ENCODE results near the gene TOP1.
A peak's percentile ranks its signal among the peaks of the same experiment; 100 is the strongest.

The TOP1 gene

GRCh38 chr20:41072915-41073314, 44.3 kb downstream of the TOP1 start:
- peaks cover 0 to 87% (median 53%) of the 10 kb centered on the region in 4 donors for H3K4me1 ChIP-seq
- peak overlapping the region; percentile 47 to 58 for H3K27ac ChIP-seq
- DNase-seq, result no peak
- no peak overlapping the region for H3K4me3 ChIP-seq
- H3K9me3 ChIP-seq, result no peaks in the 10 kb centered on the region
- TF ChIP-seq CTCF (IDR thresholded peaks at IDR 0.05), result no peak
- intact Hi-C loops (cut with DNase I; ENCODE audit: low total_unique reads), result no loop called here
- no peaks in the 10 kb centered on the region for H3K27me3 ChIP-seq
- H3K36me3 ChIP-seq, result no peaks in the 10 kb centered on the region

GRCh38 chr20:41074441-41074840, 45.8 kb downstream of the TOP1 start:
- intact Hi-C loops (cut with DNase I; ENCODE audit: low total_unique reads), result no loop called here
- Histone ChIP-seq H3K4me1 (peaks cover 0 to 87% (median 52%) of the 10 kb centered on the region in 4 donors), H3K36me3 (no peaks in the 10 kb centered on the region), H3K27me3 (no peaks in the 10 kb centered on the region), H3K9me3 (no peaks in the 10 kb centered on the region), H3K4me3 (no peak overlapping the region), H3K27ac (no peak overlapping the region)
- no peak for TF ChIP-seq CTCF (IDR thresholded peaks at IDR 0.05)
- no peak for DNase-seq

- Histone ChIP-seq H3K4me3 (no peak overlapping the region), H3K27ac (no peak overlapping the region), H3K27me3 (no peaks in the 10 kb centered on the region), H3K9me3 (no peaks in the 10 kb centered on the region), H3K4me1 (peaks cover 0 to 79% (median 45%) of the 10 kb centered on the region in 4 donors), H3K36me3 (peaks cover 3 to 6% (median 5%) of the 10 kb centered on the region in 3 donors)
- DNase-seq, result no peak
- no peak for TF ChIP-seq CTCF (IDR thresholded peaks at IDR 0.05)
- intact Hi-C loops (cut with DNase I; ENCODE audit: low total_unique reads), result no loop called here
Measured at GRCh38 chr20:41076776-41077175, 48.2 kb downstream of the TOP1 start.

GRCh38 chr20:41078329-41078728, 49.7 kb downstream of the TOP1 start:
- no peak for DNase-seq
- peak overlapping the region in 1 of 2 donors; percentile 13 for H3K27ac ChIP-seq
- H3K36me3 ChIP-seq, result peaks cover 10 to 16% (median 14%) of the 10 kb centered on the region in 3 donors
- H3K4me3 ChIP-seq, result no peak overlapping the region
- no peaks in the 10 kb centered on the region for H3K27me3 ChIP-seq
- intact Hi-C loops (cut with DNase I; ENCODE audit: low total_unique reads), result no loop called here
- H3K4me1 ChIP-seq, result peaks cover 0 to 64% (median 30%) of the 10 kb centered on the region in 4 donors
- peak; percentile 49 to 61 for TF ChIP-seq CTCF (IDR thresholded peaks at IDR 0.05)
- no peaks in the 10 kb centered on the region for H3K9me3 ChIP-seq

GRCh38 chr20:41079066-41079465, 50.4 kb downstream of the TOP1 start:
- H3K27ac ChIP-seq, result peak overlapping the region in 1 of 2 donors; percentile 13
- no peaks in the 10 kb centered on the region for H3K27me3 ChIP-seq
- H3K36me3 ChIP-seq, result peaks cover 15 to 23% (median 17%) of the 10 kb centered on the region in 3 donors
- peaks cover 0 to 56% (median 30%) of the 10 kb centered on the region in 4 donors for H3K4me1 ChIP-seq
- no peak overlapping the region for H3K4me3 ChIP-seq
- no peak for TF ChIP-seq CTCF (IDR thresholded peaks at IDR 0.05)
- intact Hi-C loops (cut with DNase I; ENCODE audit: low total_unique reads), result no loop called here
- H3K9me3 ChIP-seq, result no peaks in the 10 kb centered on the region
- DNase-seq, result no peak

- H3K4me1 ChIP-seq, result peaks cover 0 to 40% (median 20%) of the 10 kb centered on the region in 4 donors
- peaks cover 25 to 39% (median 34%) of the 10 kb centered on the region in 3 donors for H3K36me3 ChIP-seq
- no peaks in the 10 kb centered on the region for H3K9me3 ChIP-seq
- H3K27ac ChIP-seq, result no peak overlapping the region
- intact Hi-C loops (cut with DNase I; ENCODE audit: low total_unique reads), result no loop called here
- no peak for TF ChIP-seq CTCF (IDR thresholded peaks at IDR 0.05)
- no peak overlapping the region for H3K4me3 ChIP-seq
- no peaks in the 10 kb centered on the region for H3K27me3 ChIP-seq
- DNase-seq, result no peak
Measured at GRCh38 chr20:41080866-41081265, 52.2 kb downstream of the TOP1 start.

All from tibial artery (tissue), 4 donors.